ENCODE data around the gene TGFBR3L.

The TGFBR3L gene

GRCh38 chr19:7961920-7962626, 47.4 kb downstream of the TGFBR3L start:
- DNase-seq, result no peak

DNA sequence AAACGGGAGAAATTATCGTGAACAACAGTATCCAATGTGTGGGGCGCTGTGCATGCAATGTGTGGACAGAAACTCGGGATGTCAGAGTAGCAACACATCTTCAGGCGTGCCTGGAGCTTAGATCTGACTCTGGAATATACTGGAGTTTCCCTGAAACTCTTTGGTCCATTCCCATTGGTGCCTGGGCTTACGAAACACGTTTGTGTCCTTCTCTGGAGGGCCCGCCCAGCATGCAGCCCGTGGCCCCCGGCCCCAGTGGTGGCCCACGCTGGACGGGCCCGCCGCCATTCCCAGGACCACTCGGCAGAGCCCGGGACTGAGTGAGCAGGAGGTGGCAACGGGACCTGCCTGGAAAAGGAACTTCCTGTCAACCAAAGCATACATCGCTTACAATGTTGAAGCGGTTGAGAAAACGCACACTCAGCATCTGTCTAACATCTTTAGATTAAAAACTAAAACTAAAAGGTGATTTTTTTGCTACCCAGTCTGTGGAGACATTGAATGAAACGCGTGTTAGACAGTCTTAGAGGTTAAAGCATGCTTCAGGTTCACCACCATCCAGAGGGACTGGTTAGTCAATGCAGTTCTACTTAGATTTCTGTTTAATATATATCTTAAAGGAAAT, 48.1 kb downstream of the TGFBR3L start:
- DNase-seq, result no peak

- DNase-seq, result no peak
Observed at GRCh38 chr19:7963566-7963965, 48.9 kb downstream of the TGFBR3L start.

DNA sequence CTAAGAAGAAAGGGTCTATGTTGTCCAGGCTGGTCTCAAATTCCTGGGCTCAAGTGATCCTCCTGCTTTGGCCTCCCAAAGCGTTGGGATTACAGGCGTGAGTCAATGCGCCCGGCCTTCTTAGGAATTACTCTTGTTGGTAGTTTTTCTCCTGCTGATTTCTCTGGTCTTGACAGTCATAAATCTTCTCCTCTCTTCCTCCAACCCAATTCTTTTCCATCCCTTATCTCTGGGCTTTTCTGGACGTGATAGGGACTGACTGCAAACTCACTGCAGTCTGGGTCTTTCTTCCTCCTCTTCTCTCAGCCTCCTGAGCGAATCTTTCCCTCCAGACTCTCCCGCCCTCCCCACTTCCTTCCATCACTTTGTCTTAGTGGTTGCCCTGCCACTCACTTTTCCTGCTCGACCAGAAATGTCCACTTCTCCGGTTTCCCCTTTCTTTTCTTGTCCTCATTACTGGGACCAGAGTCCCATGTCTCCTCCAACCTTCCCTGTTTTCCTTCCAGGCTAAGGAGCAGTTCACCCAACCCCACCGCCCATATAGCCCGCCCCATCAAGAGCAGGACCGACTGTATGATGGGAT, 50.7 kb downstream of the TGFBR3L start:
- DNase-seq, result no peak

DNA sequence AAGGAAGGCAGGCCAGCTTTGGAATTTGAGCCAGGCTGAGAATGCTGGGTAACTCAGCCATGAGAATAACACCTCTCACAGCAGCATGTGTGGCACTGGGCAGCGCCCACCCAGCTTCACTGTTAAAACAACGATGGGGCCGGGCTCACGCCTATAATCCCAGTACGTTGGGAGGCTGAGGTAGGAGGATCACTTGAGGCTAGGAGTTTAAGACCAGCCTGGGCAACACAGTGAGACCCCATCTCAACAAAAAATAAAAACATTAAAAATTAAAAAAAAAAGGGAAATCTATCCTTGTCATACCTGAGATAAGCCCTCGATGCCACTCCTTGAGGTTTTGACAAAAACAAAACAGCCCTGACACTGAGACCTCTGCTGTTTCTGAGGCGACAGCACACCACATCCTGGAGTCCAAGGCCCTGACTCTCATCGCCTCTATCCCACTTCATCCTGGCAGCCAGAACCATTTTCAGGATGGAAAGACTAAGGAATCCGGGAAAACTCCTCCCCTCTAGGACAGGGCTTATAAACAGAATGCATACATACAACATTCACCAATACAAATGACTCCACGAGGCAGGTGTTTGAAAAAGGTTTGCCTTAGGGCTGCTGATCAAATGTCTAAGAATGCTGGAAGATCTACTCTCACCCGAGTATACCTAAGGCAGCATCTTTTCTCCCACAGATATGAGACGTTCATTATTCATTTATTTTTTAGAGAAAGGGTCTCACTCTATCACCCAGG, 51.5 kb downstream of the TGFBR3L start:
- DNase-seq, result no peak

DNA sequence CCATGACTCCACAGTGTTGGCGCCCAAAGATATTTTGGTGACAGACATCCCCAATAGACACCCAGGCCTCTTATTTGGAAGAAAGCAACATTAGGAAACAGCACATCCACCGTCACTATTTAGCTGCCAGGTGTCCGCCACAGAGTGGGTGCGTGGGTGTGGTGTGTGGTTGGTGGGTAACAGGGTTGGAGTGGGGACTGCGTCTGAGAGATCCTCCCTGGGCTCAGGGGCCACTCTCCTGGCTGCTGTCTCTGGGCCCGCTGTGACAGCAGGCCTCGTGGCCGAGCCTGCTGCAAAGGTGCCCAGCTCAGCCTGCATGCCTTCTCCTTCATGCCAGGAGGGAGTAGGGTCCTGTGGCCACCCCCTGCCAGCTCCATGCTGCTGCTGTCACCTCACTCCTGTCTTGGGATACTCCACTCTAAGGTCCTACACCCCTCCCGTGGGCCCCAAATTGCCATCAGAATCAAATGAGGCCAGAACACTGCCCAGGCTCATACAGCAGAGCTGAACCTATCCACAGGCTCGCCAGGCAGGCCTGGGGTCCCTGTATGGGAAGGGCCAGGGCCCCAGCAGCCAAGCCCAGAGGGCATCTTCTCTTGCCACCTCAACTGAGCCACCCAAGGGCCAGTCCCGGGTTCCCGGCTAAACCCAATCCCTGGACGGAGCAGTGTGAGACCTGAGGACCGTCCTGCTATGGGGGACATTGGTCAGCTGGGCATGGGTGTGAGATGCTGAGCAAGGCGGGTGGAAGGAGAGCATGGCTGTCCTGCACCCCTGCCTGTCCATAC, 53.6 kb downstream of the TGFBR3L start:
- DNase-seq, result no peak
